Measurements from ENCODE around the gene ANXA3. TPM values are rescaled to one million over a fixed set of nuclear protein-coding genes. Genes with fewer than 3 reads are reported as not detected.

ANXA3 gene
- total and polyA plus RNA-seq, 2 donors: 13.4 to 46.6 TPM

GRCh38 chr4:78627046-78627965 is 75.7 kb downstream of the ANXA3 start:
- no peak for DNase-seq (ENCODE audit: low read depth in 6 of 9, low spot score in 9 of 9)
- H3K27me3 ChIP-seq (ENCODE audit: control insufficient read depth in 2 of 2, insufficient read depth in 1 of 2, low read length in 1 of 2): no peaks in the 10 kb centered on the region
- H3K27ac ChIP-seq (ENCODE audit: low read depth in 1 of 2, low read length in 1 of 2): no peak overlapping the region
- no peaks in the 10 kb centered on the region for H3K9me3 ChIP-seq (ENCODE audit: control insufficient read depth in 2 of 2, insufficient read depth in 1 of 2, low read length in 1 of 2)
- no peak overlapping the region for H3K4me3 ChIP-seq (ENCODE audit: low read length in 2 of 2)
- H3K4me1 ChIP-seq (ENCODE audit: control insufficient read depth in 2 of 2, insufficient read depth in 2 of 2, low read length in 2 of 2): peaks cover 0 to 4% of the 10 kb centered on the region in 2 donors
- no peaks in the 10 kb centered on the region for H3K36me3 ChIP-seq (ENCODE audit: control insufficient read depth in 2 of 2, insufficient read depth in 2 of 2, low read length in 1 of 2)
- 93% methylated on average over 3 of the region's 3 CpGs for WGBS

GRCh38 chr4:78627966-78628678 is 76.6 kb downstream of the ANXA3 start:
- 99% methylated on average over 4 of the region's 4 CpGs for WGBS
- Histone ChIP-seq H3K27me3 (ENCODE audit: control insufficient read depth in 2 of 2, insufficient read depth in 1 of 2, low read length in 1 of 2) (no peaks in the 10 kb centered on the region), H3K9me3 (ENCODE audit: control insufficient read depth in 2 of 2, insufficient read depth in 1 of 2, low read length in 1 of 2) (no peaks in the 10 kb centered on the region), H3K36me3 (ENCODE audit: control insufficient read depth in 2 of 2, insufficient read depth in 2 of 2, low read length in 1 of 2) (no peaks in the 10 kb centered on the region), H3K27ac (ENCODE audit: low read depth in 1 of 2, low read length in 1 of 2) (no peak overlapping the region), H3K4me1 (ENCODE audit: control insufficient read depth in 2 of 2, insufficient read depth in 2 of 2, low read length in 2 of 2) (peaks cover 0 to 4% of the 10 kb centered on the region in 2 donors), H3K4me3 (ENCODE audit: low read length in 2 of 2) (no peak overlapping the region)
- no peak for DNase-seq (ENCODE audit: low read depth in 6 of 9, low spot score in 9 of 9)

GRCh38 chr4:78629991-78630541 is 78.5 kb downstream of the ANXA3 start:
- H3K36me3 ChIP-seq (ENCODE audit: control insufficient read depth in 2 of 2, insufficient read depth in 2 of 2, low read length in 1 of 2): no peaks in the 10 kb centered on the region
- H3K4me1 ChIP-seq (ENCODE audit: control insufficient read depth in 2 of 2, insufficient read depth in 2 of 2, low read length in 2 of 2): peaks cover 0 to 4% of the 10 kb centered on the region in 2 donors
- WGBS: 89% methylated on average over 4 of the region's 4 CpGs
- no peaks in the 10 kb centered on the region for H3K9me3 ChIP-seq (ENCODE audit: control insufficient read depth in 2 of 2, insufficient read depth in 1 of 2, low read length in 1 of 2)
- no peak overlapping the region for H3K4me3 ChIP-seq (ENCODE audit: low read length in 2 of 2)
- no peak for DNase-seq (ENCODE audit: low read depth in 6 of 9, low spot score in 9 of 9)
- H3K27me3 ChIP-seq (ENCODE audit: control insufficient read depth in 2 of 2, insufficient read depth in 1 of 2, low read length in 1 of 2): no peaks in the 10 kb centered on the region
- peak overlapping the region in 1 of 2 donors; percentile 5 for H3K27ac ChIP-seq (ENCODE audit: low read depth in 1 of 2, low read length in 1 of 2)

- H3K27ac ChIP-seq (ENCODE audit: low read depth in 1 of 2, low read length in 1 of 2): no peak overlapping the region
- H3K36me3 ChIP-seq (ENCODE audit: control insufficient read depth in 2 of 2, insufficient read depth in 2 of 2, low read length in 1 of 2): no peaks in the 10 kb centered on the region
- H3K27me3 ChIP-seq (ENCODE audit: control insufficient read depth in 2 of 2, insufficient read depth in 1 of 2, low read length in 1 of 2): no peaks in the 10 kb centered on the region
- no peak overlapping the region for H3K4me3 ChIP-seq (ENCODE audit: low read length in 2 of 2)
- peaks cover 0 to 4% of the 10 kb centered on the region in 2 donors for H3K4me1 ChIP-seq (ENCODE audit: control insufficient read depth in 2 of 2, insufficient read depth in 2 of 2, low read length in 2 of 2)
- DNase-seq (ENCODE audit: low read depth in 6 of 9, low spot score in 9 of 9): no peak
- H3K9me3 ChIP-seq (ENCODE audit: control insufficient read depth in 2 of 2, insufficient read depth in 1 of 2, low read length in 1 of 2): no peaks in the 10 kb centered on the region
- WGBS: 54% methylated on average over 2 of the region's 2 CpGs
These were observed 79.0 kb downstream of the ANXA3 start for GRCh38 chr4:78630615-78631014.

GRCh38 chr4:78634011-78634664 is 82.6 kb downstream of the ANXA3 start:
- Histone ChIP-seq H3K9me3 (ENCODE audit: control insufficient read depth in 2 of 2, insufficient read depth in 1 of 2, low read length in 1 of 2) (no peaks in the 10 kb centered on the region), H3K4me3 (ENCODE audit: low read length in 2 of 2) (no peak overlapping the region), H3K4me1 (ENCODE audit: control insufficient read depth in 2 of 2, insufficient read depth in 2 of 2, low read length in 2 of 2) (peaks cover 0 to 9% of the 10 kb centered on the region in 2 donors), H3K27ac (ENCODE audit: low read depth in 1 of 2, low read length in 1 of 2) (no peak overlapping the region), H3K27me3 (ENCODE audit: control insufficient read depth in 2 of 2, insufficient read depth in 1 of 2, low read length in 1 of 2) (no peaks in the 10 kb centered on the region), H3K36me3 (ENCODE audit: control insufficient read depth in 2 of 2, insufficient read depth in 2 of 2, low read length in 1 of 2) (no peaks in the 10 kb centered on the region)
- WGBS: 75% methylated on average over 5 of the region's 5 CpGs
- peak in 1 of 9 donors; percentile 34 for DNase-seq (ENCODE audit: low read depth in 6 of 9, low spot score in 9 of 9)

- Histone ChIP-seq H3K27me3 (ENCODE audit: control insufficient read depth in 2 of 2, insufficient read depth in 1 of 2, low read length in 1 of 2) (no peaks in the 10 kb centered on the region), H3K4me3 (ENCODE audit: low read length in 2 of 2) (no peak overlapping the region), H3K4me1 (ENCODE audit: control insufficient read depth in 2 of 2, insufficient read depth in 2 of 2, low read length in 2 of 2) (peaks cover 0 to 14% of the 10 kb centered on the region in 2 donors), H3K9me3 (ENCODE audit: control insufficient read depth in 2 of 2, insufficient read depth in 1 of 2, low read length in 1 of 2) (no peaks in the 10 kb centered on the region), H3K36me3 (ENCODE audit: control insufficient read depth in 2 of 2, insufficient read depth in 2 of 2, low read length in 1 of 2) (no peaks in the 10 kb centered on the region), H3K27ac (ENCODE audit: low read depth in 1 of 2, low read length in 1 of 2) (peak overlapping the region; percentile 73 to 75)
- peak in 1 of 9 donors; percentile 43 for DNase-seq (ENCODE audit: low read depth in 6 of 9, low spot score in 9 of 9)
- 60% methylated on average over 4 of the region's 4 CpGs for WGBS
These were observed 87.0 kb downstream of the ANXA3 start for GRCh38 chr4:78638337-78639172.

GRCh38 chr4:78640714-78641113 is 89.1 kb downstream of the ANXA3 start:
- H3K36me3 ChIP-seq (ENCODE audit: control insufficient read depth in 2 of 2, insufficient read depth in 2 of 2, low read length in 1 of 2): no peaks in the 10 kb centered on the region
- H3K4me1 ChIP-seq (ENCODE audit: control insufficient read depth in 2 of 2, insufficient read depth in 2 of 2, low read length in 2 of 2): peaks cover 0 to 14% of the 10 kb centered on the region in 2 donors
- H3K27me3 ChIP-seq (ENCODE audit: control insufficient read depth in 2 of 2, insufficient read depth in 1 of 2, low read length in 1 of 2): no peaks in the 10 kb centered on the region
- H3K27ac ChIP-seq (ENCODE audit: low read depth in 1 of 2, low read length in 1 of 2): no peak overlapping the region
- H3K9me3 ChIP-seq (ENCODE audit: control insufficient read depth in 2 of 2, insufficient read depth in 1 of 2, low read length in 1 of 2): no peaks in the 10 kb centered on the region
- WGBS: 88% methylated on average over 1 of the region's 1 CpG
- no peak for DNase-seq (ENCODE audit: low read depth in 6 of 9, low spot score in 9 of 9)
- no peak overlapping the region for H3K4me3 ChIP-seq (ENCODE audit: low read length in 2 of 2)

- Histone ChIP-seq H3K27ac (ENCODE audit: low read depth in 1 of 2, low read length in 1 of 2) (no peak overlapping the region), H3K9me3 (ENCODE audit: control insufficient read depth in 2 of 2, insufficient read depth in 1 of 2, low read length in 1 of 2) (no peaks in the 10 kb centered on the region), H3K36me3 (ENCODE audit: control insufficient read depth in 2 of 2, insufficient read depth in 2 of 2, low read length in 1 of 2) (no peaks in the 10 kb centered on the region), H3K4me3 (ENCODE audit: low read length in 2 of 2) (no peak overlapping the region), H3K4me1 (ENCODE audit: control insufficient read depth in 2 of 2, insufficient read depth in 2 of 2, low read length in 2 of 2) (peaks cover 0 to 14% of the 10 kb centered on the region in 2 donors), H3K27me3 (ENCODE audit: control insufficient read depth in 2 of 2, insufficient read depth in 1 of 2, low read length in 1 of 2) (no peaks in the 10 kb centered on the region)
- DNase-seq (ENCODE audit: low read depth in 6 of 9, low spot score in 9 of 9): no peak
- WGBS: 66% methylated on average over 2 of the region's 2 CpGs
These were observed 91.4 kb downstream of the ANXA3 start for GRCh38 chr4:78642934-78643333.

Measured in thymus (tissue), 11 donors.